NT2/D1 (cell line): ENCODE results near the gene AKAP6.

Experiments
- YY1 ChIP-seq: IDR thresholded peaks from 2 replicates; pipeline ENCODE4 v1.6.1; 2011; ENCODE audit not compliant: insufficient read length, insufficient read depth
- ZNF274 ChIP-seq: IDR thresholded peaks from 2 replicates; pipeline ENCODE4 v1.6.1; 2011; ENCODE audit warnings: mild to moderate bottlenecking, low read depth, low read length

DNA sequence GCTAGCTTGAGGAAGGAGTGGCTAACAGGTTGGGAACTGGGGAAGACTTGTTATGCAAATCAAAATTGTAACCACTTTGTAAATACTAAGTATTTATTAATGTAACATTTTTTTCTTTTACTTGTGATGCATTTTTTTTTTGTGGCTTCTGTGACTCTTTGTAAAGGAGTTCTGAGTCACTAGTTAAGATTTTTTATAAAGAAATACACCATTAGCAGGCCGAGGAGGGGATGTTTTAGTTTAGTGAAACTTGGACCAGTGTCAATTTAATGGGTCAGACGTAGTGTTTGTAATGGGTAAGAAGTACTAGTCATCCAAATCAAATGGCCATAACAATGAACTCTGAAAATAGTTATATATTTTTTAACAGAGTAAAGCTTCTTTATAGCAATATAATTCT is 43.1 kb downstream of the AKAP6 start:
- no peak for TF ChIP-seq YY1
- TF ChIP-seq ZNF274: no peak
